ENCODE measurements around the gene TRPC6. TPM values are rescaled to one million over a fixed set of nuclear protein-coding genes. Genes with fewer than 3 reads are reported as not detected.

TRPC6 gene
- total RNA-seq, 1 experiment from 2014 or later, result 1.3 TPM

DNA sequence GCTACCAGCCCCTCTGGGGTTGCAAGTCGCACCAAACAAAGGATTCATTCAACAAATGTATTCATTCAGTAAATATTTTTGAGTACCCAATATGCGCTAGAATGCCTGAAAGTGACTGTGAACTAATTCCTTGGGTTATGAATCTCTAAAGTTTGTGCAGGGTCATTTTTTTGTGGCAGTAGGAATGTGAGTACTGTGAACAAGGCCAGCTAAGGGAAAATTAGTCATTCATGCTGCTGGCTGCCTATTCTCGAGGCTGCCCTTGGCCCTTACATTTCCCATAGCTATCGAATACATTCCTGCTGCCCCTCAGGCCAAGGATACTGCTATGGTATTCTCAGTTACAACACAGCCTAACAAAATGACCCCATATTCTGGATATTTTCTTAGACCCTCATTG is 141.6 kb downstream of the TRPC6 start (continued):
- TF ChIP-seq, protein P1, sequence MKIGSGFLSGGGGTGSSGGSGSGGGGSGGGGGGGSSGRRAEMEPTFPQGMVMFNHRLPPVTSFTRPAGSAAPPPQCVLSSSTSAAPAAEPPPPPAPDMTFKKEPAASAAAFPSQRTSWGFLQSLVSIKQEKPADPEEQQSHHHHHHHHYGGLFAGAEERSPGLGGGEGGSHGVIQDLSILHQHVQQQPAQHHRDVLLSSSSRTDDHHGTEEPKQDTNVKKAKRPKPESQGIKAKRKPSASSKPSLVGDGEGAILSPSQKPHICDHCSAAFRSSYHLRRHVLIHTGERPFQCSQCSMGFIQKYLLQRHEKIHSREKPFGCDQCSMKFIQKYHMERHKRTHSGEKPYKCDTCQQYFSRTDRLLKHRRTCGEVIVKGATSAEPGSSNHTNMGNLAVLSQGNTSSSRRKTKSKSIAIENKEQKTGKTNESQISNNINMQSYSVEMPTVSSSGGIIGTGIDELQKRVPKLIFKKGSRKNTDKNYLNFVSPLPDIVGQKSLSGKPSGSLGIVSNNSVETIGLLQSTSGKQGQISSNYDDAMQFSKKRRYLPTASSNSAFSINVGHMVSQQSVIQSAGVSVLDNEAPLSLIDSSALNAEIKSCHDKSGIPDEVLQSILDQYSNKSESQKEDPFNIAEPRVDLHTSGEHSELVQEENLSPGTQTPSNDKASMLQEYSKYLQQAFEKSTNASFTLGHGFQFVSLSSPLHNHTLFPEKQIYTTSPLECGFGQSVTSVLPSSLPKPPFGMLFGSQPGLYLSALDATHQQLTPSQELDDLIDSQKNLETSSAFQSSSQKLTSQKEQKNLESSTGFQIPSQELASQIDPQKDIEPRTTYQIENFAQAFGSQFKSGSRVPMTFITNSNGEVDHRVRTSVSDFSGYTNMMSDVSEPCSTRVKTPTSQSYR (CRISPR knock-in tag; IDR thresholded peaks at IDR 0.05), result no peak
- TF ChIP-seq, protein P2, sequence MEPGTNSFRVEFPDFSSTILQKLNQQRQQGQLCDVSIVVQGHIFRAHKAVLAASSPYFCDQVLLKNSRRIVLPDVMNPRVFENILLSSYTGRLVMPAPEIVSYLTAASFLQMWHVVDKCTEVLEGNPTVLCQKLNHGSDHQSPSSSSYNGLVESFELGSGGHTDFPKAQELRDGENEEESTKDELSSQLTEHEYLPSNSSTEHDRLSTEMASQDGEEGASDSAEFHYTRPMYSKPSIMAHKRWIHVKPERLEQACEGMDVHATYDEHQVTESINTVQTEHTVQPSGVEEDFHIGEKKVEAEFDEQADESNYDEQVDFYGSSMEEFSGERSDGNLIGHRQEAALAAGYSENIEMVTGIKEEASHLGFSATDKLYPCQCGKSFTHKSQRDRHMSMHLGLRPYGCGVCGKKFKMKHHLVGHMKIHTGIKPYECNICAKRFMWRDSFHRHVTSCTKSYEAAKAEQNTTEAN (CRISPR knock-in tag; IDR thresholded peaks at IDR 0.05), result no peak
- TF ChIP-seq NFE2L1 (CRISPR knock-in tag; IDR thresholded peaks at IDR 0.05) (no peak), CREM (CRISPR knock-in tag; IDR thresholded peaks at IDR 0.05) (no peak), CREB1 (CRISPR knock-in tag; IDR thresholded peaks at IDR 0.05) (no peak), EMX1 (CRISPR knock-in tag; IDR thresholded peaks at IDR 0.05) (no peak), ELF4 (CRISPR knock-in tag; IDR thresholded peaks at IDR 0.05; ENCODE audit: low read depth) (no peak), ATF1 (CRISPR knock-in tag; IDR thresholded peaks at IDR 0.05) (no peak), TP53 (CRISPR knock-in tag; IDR thresholded peaks at IDR 0.05) (no peak), RORB (CRISPR knock-in tag; IDR thresholded peaks at IDR 0.05) (no peak), OVOL2 (CRISPR knock-in tag; IDR thresholded peaks at IDR 0.05; ENCODE audit: borderline replicate concordance) (no peak), ZNF138 (CRISPR knock-in tag; conservative IDR thresholded peaks at IDR 0.05) (no peak)

DNA sequence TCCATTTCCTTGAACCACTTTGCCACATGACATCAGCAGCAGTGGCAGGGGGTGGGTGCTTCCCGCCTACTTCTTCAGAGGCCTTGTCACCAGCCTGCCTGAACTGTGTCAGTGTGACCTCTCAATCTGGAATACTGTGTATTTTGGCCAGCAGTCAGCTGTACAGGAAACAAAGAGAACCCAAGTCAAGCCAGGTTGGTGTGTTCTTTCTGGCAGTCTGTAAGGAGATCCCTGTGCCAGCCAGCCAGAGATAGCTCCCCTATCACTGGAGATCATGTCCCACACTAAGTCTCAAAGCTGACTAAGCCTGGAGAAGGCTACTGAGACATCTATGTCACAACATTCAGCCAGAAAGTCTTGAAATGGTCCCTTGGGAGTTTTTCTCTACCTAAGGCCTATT is 142.1 kb downstream of the TRPC6 start:
- ChIA-PET CTCF (no interaction called here), POLR2A (no interaction called here)
- ATAC-seq (no peak), DNase-seq (ENCODE audit: low spot score) (no peak)
- Mint-ChIP-seq H3K36me3 (no peaks in the 10 kb centered on the region), H3K4me1 (no peaks in the 10 kb centered on the region), H3K9me3 (no peaks in the 10 kb centered on the region), H3K27me3 (ENCODE audit: low read depth) (no peaks in the 10 kb centered on the region), H3K27ac (no peak overlapping the region), H3K4me3 (no peak overlapping the region)
- TF ChIP-seq IRF2 (CRISPR knock-in tag; IDR thresholded peaks at IDR 0.05; ENCODE audit: borderline replicate concordance, low read depth) (no peak), HMGA2 (CRISPR knock-in tag; IDR thresholded peaks at IDR 0.05) (no peak), CREM (CRISPR knock-in tag; IDR thresholded peaks at IDR 0.05) (no peak), GTF2I (CRISPR knock-in tag; conservative IDR thresholded peaks at IDR 0.05) (no peak), SMAD4 (CRISPR knock-in tag; IDR thresholded peaks at IDR 0.05) (no peak)
- TF ChIP-seq, protein P3, sequence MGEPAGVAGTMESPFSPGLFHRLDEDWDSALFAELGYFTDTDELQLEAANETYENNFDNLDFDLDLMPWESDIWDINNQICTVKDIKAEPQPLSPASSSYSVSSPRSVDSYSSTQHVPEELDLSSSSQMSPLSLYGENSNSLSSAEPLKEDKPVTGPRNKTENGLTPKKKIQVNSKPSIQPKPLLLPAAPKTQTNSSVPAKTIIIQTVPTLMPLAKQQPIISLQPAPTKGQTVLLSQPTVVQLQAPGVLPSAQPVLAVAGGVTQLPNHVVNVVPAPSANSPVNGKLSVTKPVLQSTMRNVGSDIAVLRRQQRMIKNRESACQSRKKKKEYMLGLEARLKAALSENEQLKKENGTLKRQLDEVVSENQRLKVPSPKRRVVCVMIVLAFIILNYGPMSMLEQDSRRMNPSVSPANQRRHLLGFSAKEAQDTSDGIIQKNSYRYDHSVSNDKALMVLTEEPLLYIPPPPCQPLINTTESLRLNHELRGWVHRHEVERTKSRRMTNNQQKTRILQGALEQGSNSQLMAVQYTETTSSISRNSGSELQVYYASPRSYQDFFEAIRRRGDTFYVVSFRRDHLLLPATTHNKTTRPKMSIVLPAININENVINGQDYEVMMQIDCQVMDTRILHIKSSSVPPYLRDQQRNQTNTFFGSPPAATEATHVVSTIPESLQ (CRISPR knock-in tag; IDR thresholded peaks at IDR 0.05), result no peak
- TF ChIP-seq, protein P4, sequence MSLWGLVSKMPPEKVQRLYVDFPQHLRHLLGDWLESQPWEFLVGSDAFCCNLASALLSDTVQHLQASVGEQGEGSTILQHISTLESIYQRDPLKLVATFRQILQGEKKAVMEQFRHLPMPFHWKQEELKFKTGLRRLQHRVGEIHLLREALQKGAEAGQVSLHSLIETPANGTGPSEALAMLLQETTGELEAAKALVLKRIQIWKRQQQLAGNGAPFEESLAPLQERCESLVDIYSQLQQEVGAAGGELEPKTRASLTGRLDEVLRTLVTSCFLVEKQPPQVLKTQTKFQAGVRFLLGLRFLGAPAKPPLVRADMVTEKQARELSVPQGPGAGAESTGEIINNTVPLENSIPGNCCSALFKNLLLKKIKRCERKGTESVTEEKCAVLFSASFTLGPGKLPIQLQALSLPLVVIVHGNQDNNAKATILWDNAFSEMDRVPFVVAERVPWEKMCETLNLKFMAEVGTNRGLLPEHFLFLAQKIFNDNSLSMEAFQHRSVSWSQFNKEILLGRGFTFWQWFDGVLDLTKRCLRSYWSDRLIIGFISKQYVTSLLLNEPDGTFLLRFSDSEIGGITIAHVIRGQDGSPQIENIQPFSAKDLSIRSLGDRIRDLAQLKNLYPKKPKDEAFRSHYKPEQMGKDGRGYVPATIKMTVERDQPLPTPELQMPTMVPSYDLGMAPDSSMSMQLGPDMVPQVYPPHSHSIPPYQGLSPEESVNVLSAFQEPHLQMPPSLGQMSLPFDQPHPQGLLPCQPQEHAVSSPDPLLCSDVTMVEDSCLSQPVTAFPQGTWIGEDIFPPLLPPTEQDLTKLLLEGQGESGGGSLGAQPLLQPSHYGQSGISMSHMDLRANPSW (CRISPR knock-in tag; conservative IDR thresholded peaks at IDR 0.05; ENCODE audit: low read depth), result no peak
- TF ChIP-seq, protein P5, sequence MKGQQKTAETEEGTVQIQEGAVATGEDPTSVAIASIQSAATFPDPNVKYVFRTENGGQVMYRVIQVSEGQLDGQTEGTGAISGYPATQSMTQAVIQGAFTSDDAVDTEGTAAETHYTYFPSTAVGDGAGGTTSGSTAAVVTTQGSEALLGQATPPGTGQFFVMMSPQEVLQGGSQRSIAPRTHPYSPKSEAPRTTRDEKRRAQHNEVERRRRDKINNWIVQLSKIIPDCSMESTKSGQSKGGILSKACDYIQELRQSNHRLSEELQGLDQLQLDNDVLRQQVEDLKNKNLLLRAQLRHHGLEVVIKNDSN (CRISPR knock-in tag; IDR thresholded peaks at IDR 0.05), result no peak
- TF ChIP-seq, protein P6, sequence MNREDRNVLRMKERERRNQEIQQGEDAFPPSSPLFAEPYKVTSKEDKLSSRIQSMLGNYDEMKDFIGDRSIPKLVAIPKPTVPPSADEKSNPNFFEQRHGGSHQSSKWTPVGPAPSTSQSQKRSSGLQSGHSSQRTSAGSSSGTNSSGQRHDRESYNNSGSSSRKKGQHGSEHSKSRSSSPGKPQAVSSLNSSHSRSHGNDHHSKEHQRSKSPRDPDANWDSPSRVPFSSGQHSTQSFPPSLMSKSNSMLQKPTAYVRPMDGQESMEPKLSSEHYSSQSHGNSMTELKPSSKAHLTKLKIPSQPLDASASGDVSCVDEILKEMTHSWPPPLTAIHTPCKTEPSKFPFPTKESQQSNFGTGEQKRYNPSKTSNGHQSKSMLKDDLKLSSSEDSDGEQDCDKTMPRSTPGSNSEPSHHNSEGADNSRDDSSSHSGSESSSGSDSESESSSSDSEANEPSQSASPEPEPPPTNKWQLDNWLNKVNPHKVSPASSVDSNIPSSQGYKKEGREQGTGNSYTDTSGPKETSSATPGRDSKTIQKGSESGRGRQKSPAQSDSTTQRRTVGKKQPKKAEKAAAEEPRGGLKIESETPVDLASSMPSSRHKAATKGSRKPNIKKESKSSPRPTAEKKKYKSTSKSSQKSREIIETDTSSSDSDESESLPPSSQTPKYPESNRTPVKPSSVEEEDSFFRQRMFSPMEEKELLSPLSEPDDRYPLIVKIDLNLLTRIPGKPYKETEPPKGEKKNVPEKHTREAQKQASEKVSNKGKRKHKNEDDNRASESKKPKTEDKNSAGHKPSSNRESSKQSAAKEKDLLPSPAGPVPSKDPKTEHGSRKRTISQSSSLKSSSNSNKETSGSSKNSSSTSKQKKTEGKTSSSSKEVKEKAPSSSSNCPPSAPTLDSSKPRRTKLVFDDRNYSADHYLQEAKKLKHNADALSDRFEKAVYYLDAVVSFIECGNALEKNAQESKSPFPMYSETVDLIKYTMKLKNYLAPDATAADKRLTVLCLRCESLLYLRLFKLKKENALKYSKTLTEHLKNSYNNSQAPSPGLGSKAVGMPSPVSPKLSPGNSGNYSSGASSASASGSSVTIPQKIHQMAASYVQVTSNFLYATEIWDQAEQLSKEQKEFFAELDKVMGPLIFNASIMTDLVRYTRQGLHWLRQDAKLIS (CRISPR knock-in tag; IDR thresholded peaks at IDR 0.05; ENCODE audit: borderline replicate concordance), result no peak
- TF ChIP-seq, protein P7, sequence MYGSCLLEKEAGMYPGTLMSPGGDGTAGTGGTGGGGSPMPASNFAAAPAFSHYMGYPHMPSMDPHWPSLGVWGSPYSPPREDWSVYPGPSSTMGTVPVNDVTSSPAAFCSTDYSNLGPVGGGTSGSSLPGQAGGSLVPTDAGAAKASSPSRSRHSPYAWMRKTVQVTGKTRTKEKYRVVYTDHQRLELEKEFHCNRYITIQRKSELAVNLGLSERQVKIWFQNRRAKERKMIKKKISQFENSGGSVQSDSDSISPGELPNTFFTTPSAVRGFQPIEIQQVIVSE (CRISPR knock-in tag; IDR thresholded peaks at IDR 0.05; ENCODE audit: borderline replicate concordance), result no peak
- TF ChIP-seq, protein P8, sequence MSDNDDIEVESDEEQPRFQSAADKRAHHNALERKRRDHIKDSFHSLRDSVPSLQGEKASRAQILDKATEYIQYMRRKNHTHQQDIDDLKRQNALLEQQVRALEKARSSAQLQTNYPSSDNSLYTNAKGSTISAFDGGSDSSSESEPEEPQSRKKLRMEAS (CRISPR knock-in tag; IDR thresholded peaks at IDR 0.05), result no peak

Data from WTC11 (cell line).